SH-SY5Y (cell line): ENCODE results near the gene TMEM271.

Experiments used
- GATA2 ChIP-seq: IDR thresholded peaks from 2 replicates; pipeline ENCODE4 v1.6.1; 2011; ENCODE audit warnings: mild to moderate bottlenecking, low read depth, low read length
- GATA3 ChIP-seq: IDR thresholded peaks from 2 replicates; pipeline ENCODE4 v1.6.1; 2011; ENCODE audit warnings: low read depth, mild to moderate bottlenecking, low read length, moderate library complexity

DNA sequence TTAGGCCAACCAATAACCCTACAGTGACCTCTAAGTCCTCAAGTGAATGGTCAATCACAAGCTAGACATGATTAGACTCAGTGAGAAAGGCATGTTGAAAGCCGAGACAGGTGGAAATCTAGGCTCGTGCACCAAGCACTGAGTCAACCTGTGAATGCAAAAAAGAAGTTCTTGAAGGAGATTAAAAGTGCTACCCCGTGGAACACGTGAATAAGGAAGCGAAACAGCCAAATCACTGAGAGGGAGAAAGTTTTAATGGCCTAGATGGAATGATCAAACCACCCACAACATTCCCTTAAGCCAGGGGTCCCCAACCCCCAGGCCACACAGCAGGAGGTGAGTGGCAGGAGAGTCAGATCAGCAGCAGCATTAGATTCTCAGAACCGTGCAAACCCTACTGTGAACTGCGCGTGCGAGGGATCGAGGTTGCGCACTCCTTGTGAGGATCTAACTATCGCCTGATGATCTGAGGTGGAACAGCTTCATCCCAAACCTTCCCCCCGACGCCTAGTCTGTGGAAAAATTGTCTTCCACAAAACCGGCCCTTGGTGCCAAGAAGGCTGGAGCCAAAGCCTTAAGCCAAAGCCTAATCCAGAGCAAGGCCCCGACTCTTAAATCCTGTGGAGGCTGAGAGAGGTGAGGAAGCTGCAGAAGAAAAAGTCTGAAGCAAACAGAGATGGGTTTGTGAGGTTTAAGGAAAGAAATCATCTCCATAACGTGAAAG is 29.8 kb upstream of the TMEM271 start:
- TF ChIP-seq GATA2 (no peak), GATA3 (no peak)
